Stimulated activated CD8-positive, alpha-beta memory T cell treated with anti-CD3 and anti-CD28 coated beads, Interleukin-12 subunit alpha, Interleukin-12 subunit beta, amount 100 ng/mL, for 1 hour (primary cell): ENCODE measurements around the gene BNC2.

Experiments used
- DNase-seq: peaks from one replicate; pipeline ENCODE4 v3.0.0-alpha.2; 2020; ENCODE audit warnings: low read depth

The BNC2 gene

GRCh38 chr9:16715404-16715803 is 155.1 kb downstream of the BNC2 start:
- no peak for DNase-seq

GRCh38 chr9:16712787-16713186 is 157.7 kb downstream of the BNC2 start:
- no peak for DNase-seq

- no peak for DNase-seq
Measured at GRCh38 chr9:16710888-16711287, 159.6 kb downstream of the BNC2 start.

GRCh38 chr9:16709924-16710323 is 160.5 kb downstream of the BNC2 start:
- DNase-seq, result no peak

GRCh38 chr9:16708656-16709435 is 161.6 kb downstream of the BNC2 start:
- DNase-seq, result no peak

- no peak for DNase-seq
Measured at GRCh38 chr9:16705111-16705604, 165.3 kb downstream of the BNC2 start.

- no peak for DNase-seq
Measured at GRCh38 chr9:16704116-16705110, 166.1 kb downstream of the BNC2 start.

- DNase-seq, result no peak
Measured at GRCh38 chr9:16701347-16701746, 169.1 kb downstream of the BNC2 start.

GRCh38 chr9:16693616-16694015 is 176.9 kb downstream of the BNC2 start:
- DNase-seq, result no peak

GRCh38 chr9:16690628-16691027 is 179.8 kb downstream of the BNC2 start:
- DNase-seq, result no peak

GRCh38 chr9:16690205-16690604 is 180.3 kb downstream of the BNC2 start:
- no peak for DNase-seq

- no peak for DNase-seq
Measured at GRCh38 chr9:16689351-16689938, 181.0 kb downstream of the BNC2 start.

GRCh38 chr9:16688814-16689213 is 181.7 kb downstream of the BNC2 start:
- no peak for DNase-seq

GRCh38 chr9:16687678-16688369 is 182.6 kb downstream of the BNC2 start:
- no peak for DNase-seq

- no peak for DNase-seq
Measured at GRCh38 chr9:16683326-16683725, 187.1 kb downstream of the BNC2 start.

- no peak for DNase-seq
Measured at GRCh38 chr9:16682273-16682672, 188.2 kb downstream of the BNC2 start.

GRCh38 chr9:16681652-16681987 is 188.8 kb downstream of the BNC2 start:
- no peak for DNase-seq

- DNase-seq, result no peak
Measured at GRCh38 chr9:16680975-16681651, 189.4 kb downstream of the BNC2 start.

GRCh38 chr9:16680541-16680940 is 189.9 kb downstream of the BNC2 start:
- no peak for DNase-seq

GRCh38 chr9:16679327-16679821 is 191.1 kb downstream of the BNC2 start:
- DNase-seq, result no peak

GRCh38 chr9:16676519-16676918 is 194.0 kb downstream of the BNC2 start:
- no peak for DNase-seq
